Measurements from ENCODE around the gene CNR2.

GRCh38 chr1:23911921-23912320, 1.2 kb downstream of the CNR2 start:
- TF ChIP-seq CTCF (tag by site-specific recombination; IDR thresholded peaks at IDR 0.05) (no peak), ZNF521 (tag by site-specific recombination; IDR thresholded peaks at IDR 0.05) (no peak), SETDB1 (IDR thresholded peaks at IDR 0.05; ENCODE audit: insufficient read length, low read length) (no peak), ZNF398 (tag by site-specific recombination; IDR thresholded peaks at IDR 0.05) (no peak), ZNF112 (tag by site-specific recombination; IDR thresholded peaks at IDR 0.05) (no peak), YY2 (tag by site-specific recombination; IDR thresholded peaks at IDR 0.05) (no peak), ZNF221 (tag by site-specific recombination; IDR thresholded peaks at IDR 0.05; ENCODE audit: borderline replicate concordance) (no peak), ZNF239 (tag by site-specific recombination; IDR thresholded peaks at IDR 0.05) (no peak)

Measured in HEK293 (cell line).